H9 (cell line): ENCODE measurements around the gene GLB1L. TPM values are rescaled to one million over a fixed set of nuclear protein-coding genes. Genes with fewer than 3 reads are reported as not detected.
A peak's percentile ranks its signal among the peaks of the same experiment; 100 is the strongest.

Source experiments
- DNase-seq: peaks from one replicate; pipeline ENCODE4 v3.0.0-alpha.2; 2017
- H2AFZ ChIP-seq: one replicate; pipeline ENCODE4 v1.6.1; 2013; ENCODE audit warnings: mild to moderate bottlenecking, low read length, control low read depth, moderate library complexity
- H2AK5ac ChIP-seq: 2 replicates; pipeline ENCODE4 v1.6.1; 2013; ENCODE audit warnings: low read length, control low read depth, mixed read lengths; ENCODE audit not compliant: insufficient read length
- H2BK120ac ChIP-seq: one replicate; pipeline ENCODE4 v1.6.1; 2013; ENCODE audit warnings: low read depth, mild to moderate bottlenecking, low read length, control low read depth, inconsistent platforms; ENCODE audit not compliant: poor library complexity, severe bottlenecking
- H2BK12ac ChIP-seq: 2 replicates; pipeline ENCODE4 v1.6.1; 2013; ENCODE audit warnings: low read length, control low read depth, mixed read lengths, low read depth; ENCODE audit not compliant: insufficient read length
- H2BK15ac ChIP-seq: 2 replicates; pipeline ENCODE4 v1.6.1; 2013; ENCODE audit warnings: low read depth, low read length, control low read depth
- H2BK20ac ChIP-seq: one replicate; pipeline ENCODE4 v1.6.1; 2013; ENCODE audit warnings: low read depth, mild to moderate bottlenecking, low read length, control low read depth, inconsistent platforms; ENCODE audit not compliant: poor library complexity, severe bottlenecking
- H2BK5ac ChIP-seq: 2 replicates; pipeline ENCODE4 v1.6.1; 2013; ENCODE audit warnings: low read length, control low read depth, mixed read lengths; ENCODE audit not compliant: insufficient read length
- H3K14ac ChIP-seq: 2 replicates; pipeline ENCODE4 v1.6.1; 2013; ENCODE audit warnings: low read length, control low read depth; ENCODE audit not compliant: insufficient read depth
- H3K18ac ChIP-seq: 2 replicates; pipeline ENCODE4 v1.6.1; 2013; ENCODE audit warnings: low read depth, mild to moderate bottlenecking, mixed read lengths, low read length, control low read depth; ENCODE audit not compliant: insufficient read length
- H3K23ac ChIP-seq: 2 replicates; pipeline ENCODE4 v1.6.1; 2013; ENCODE audit warnings: low read length, control low read depth, mixed read lengths, low read depth; ENCODE audit not compliant: insufficient read length
- H3K23me2 ChIP-seq: 2 replicates; pipeline ENCODE4 v1.6.1; 2013; ENCODE audit warnings: low read depth, mild to moderate bottlenecking, mixed read lengths, low read length, control low read depth; ENCODE audit not compliant: insufficient read length, poor library complexity, severe bottlenecking
- H3K27ac ChIP-seq: 2 replicates; pipeline ENCODE4 v1.5.1; 2013; ENCODE audit warnings: low read length, control low read depth, mixed read lengths, low read depth; ENCODE audit not compliant: insufficient read length
- H3K27me3 ChIP-seq: 2 replicates; pipeline ENCODE4 v1.6.1; 2013; ENCODE audit warnings: low read length, control low read depth, inconsistent platforms; ENCODE audit not compliant: insufficient read depth
- H3K4ac ChIP-seq: 2 replicates; pipeline ENCODE4 v1.6.1; 2013; ENCODE audit warnings: low read depth, mild to moderate bottlenecking, control low read depth, inconsistent platforms, low read length, moderate library complexity
- H3K4me1 ChIP-seq: 2 replicates; pipeline ENCODE4 v1.6.1; 2013; ENCODE audit warnings: low read length, control low read depth, inconsistent platforms; ENCODE audit not compliant: insufficient read depth
- H3K4me2 ChIP-seq: 2 replicates; pipeline ENCODE4 v1.6.1; 2013; ENCODE audit warnings: low read length, control low read depth, mixed read lengths; ENCODE audit not compliant: insufficient read length, insufficient read depth
- H3K56ac ChIP-seq: 2 replicates; pipeline ENCODE4 v1.6.1; 2013; ENCODE audit warnings: low read depth, mild to moderate bottlenecking, mixed read lengths, low read length, control low read depth; ENCODE audit not compliant: insufficient read length
- H3K79me1 ChIP-seq: 2 replicates; pipeline ENCODE4 v1.6.1; 2013; ENCODE audit warnings: low read depth, mild to moderate bottlenecking, moderate library complexity, low read length, control low read depth, inconsistent platforms; ENCODE audit not compliant: insufficient read depth, poor library complexity, severe bottlenecking
- H3K79me2 ChIP-seq: 2 replicates; pipeline ENCODE4 v1.6.1; 2013; ENCODE audit warnings: low read length, control low read depth, inconsistent platforms; ENCODE audit not compliant: insufficient read depth
- H3K9ac ChIP-seq: 2 replicates; pipeline ENCODE4 v1.6.1; 2013; ENCODE audit warnings: low read length, control low read depth, mixed read lengths; ENCODE audit not compliant: insufficient read length; ENCODE audit errors: extremely low read depth
- H3K9me3 ChIP-seq: one replicate; pipeline ENCODE4 v1.6.1; 2013; ENCODE audit warnings: low read depth, low read length, inconsistent platforms; ENCODE audit not compliant: control insufficient read depth
- H3T11ph ChIP-seq: one replicate; pipeline ENCODE4 v1.6.1; 2013; ENCODE audit warnings: mild to moderate bottlenecking, low read length, control low read depth, inconsistent platforms
- H4K20me1 ChIP-seq: one replicate; pipeline ENCODE4 v1.6.1; 2013; ENCODE audit not compliant: control insufficient read depth, insufficient read length, insufficient read depth
- H4K5ac ChIP-seq: 2 replicates; pipeline ENCODE4 v1.6.1; 2013; ENCODE audit warnings: low read depth, mild to moderate bottlenecking, mixed read lengths, low read length, control low read depth; ENCODE audit not compliant: insufficient read length
- H4K8ac ChIP-seq: replicated peaks from 2 replicates; pipeline ENCODE4 v1.6.1; 2013; ENCODE audit warnings: low read length, control low read depth, mixed read lengths, low read depth; ENCODE audit not compliant: insufficient read length
- H4K91ac ChIP-seq: 2 replicates; pipeline ENCODE4 v1.6.1; 2013; ENCODE audit warnings: low read depth, mild to moderate bottlenecking, moderate library complexity, mixed read lengths, low read length, control low read depth; ENCODE audit not compliant: insufficient read length
- H3K27ac Mint-ChIP-seq, 3 experiments: 2 replicates in 2 of 3; 3 replicates in 1 of 3; pipeline ENCODE4 v1.8.0; 2020 to 2021; ENCODE audit warnings: mixed read lengths in 3 of 3, mild to moderate bottlenecking in 1 of 3, moderate library complexity in 1 of 3
- H3K27me3 Mint-ChIP-seq: 2 replicates; pipeline ENCODE4 v1.8.0; 2021; ENCODE audit warnings: low read depth, mild to moderate bottlenecking, moderate library complexity, mixed read lengths
- H3K36me3 Mint-ChIP-seq, 3 experiments: 2 replicates in 2 of 3; 3 replicates in 1 of 3; pipeline ENCODE4 v1.8.0; 2020 to 2021; ENCODE audit warnings: low read depth in 3 of 3, mixed read lengths in 3 of 3; ENCODE audit not compliant: insufficient read depth in 1 of 3
- H3K4me1 Mint-ChIP-seq, 2 experiments: 2 replicates each; pipeline ENCODE4 v1.8.0; 2020; ENCODE audit warnings: mixed read lengths in 2 of 2
- H3K4me3 Mint-ChIP-seq, 2 experiments: 2 replicates in 1 of 2; 3 replicates in 1 of 2; pipeline ENCODE4 v1.8.0; 2020 to 2021; ENCODE audit warnings: mild to moderate bottlenecking in 2 of 2, mixed read lengths in 2 of 2, moderate library complexity in 1 of 2
- H3K9me3 Mint-ChIP-seq, 2 experiments: 2 replicates in 1 of 2; 3 replicates in 1 of 2; pipeline ENCODE4 v1.8.0; 2020; ENCODE audit warnings: mild to moderate bottlenecking in 2 of 2, mixed read lengths in 2 of 2, moderate library complexity in 1 of 2
- whole genome bisulfite sequencing: extraction: QIAGEN DNeasy Blood & Tissue Kit; methylation state at CpG from one replicate; pipeline ENCODE4 v1.1.7; 2013; ENCODE audit warnings: missing lambda C conversion rate, low lambda C conversion rate, mixed read lengths; ENCODE audit not compliant: insufficient read length; ENCODE audit errors: extremely low coverage; 5-methylcytosine and 5-hydroxymethylcytosine counted together
- total RNA-seq: library from RNA; stranded (reverse); gene quantifications from 2 replicates; pipeline ENCODE4 v1.2.1, GENCODE V29; 2021
- TF ChIP-seq, protein P1 (sequence below): fragments of 200-600 bp; sonication (generic); conservative IDR thresholded peaks from 3 replicates; pipeline ENCODE4 v1.8.0; 2021; ENCODE audit warnings: antibody characterized with exemption, mild to moderate bottlenecking

Gene GLB1L
- total RNA-seq, 1 experiment from 2014 or later: 6.5 TPM

DNA sequence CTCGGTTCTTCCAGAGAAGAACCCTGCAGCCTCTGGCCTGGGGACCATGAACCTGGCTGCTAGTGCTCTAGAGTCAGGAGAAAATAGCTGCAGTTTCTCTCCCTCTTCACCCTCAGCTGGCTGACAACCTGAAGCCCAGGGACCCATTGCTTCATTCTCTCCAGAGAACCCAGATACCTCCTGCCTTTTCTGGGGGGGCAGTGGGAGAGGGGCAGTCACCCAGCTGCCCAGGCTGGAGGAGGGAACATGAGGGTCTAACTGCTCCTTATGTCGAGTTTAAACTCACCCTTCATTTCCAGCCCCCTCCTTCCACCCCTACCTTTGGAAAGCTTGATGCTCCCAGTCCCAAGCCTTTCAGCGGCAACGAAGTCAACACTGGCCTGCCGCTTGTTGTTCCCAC lies 46.3 kb downstream of the GLB1L start:
- H3K27ac Mint-ChIP-seq: no peak overlapping the region
- Histone ChIP-seq H3K9me3 (no peaks in the 10 kb centered on the region), H2BK120ac (no peak overlapping the region), H3K27ac (no peak overlapping the region), H3K23ac (no peak overlapping the region), H2BK12ac (no peak overlapping the region), H3K4ac (no peak overlapping the region), H2BK20ac (no peak overlapping the region), H4K8ac (no peak overlapping the region), H3K4me1 (no peaks in the 10 kb centered on the region), H4K5ac (no peak overlapping the region), H3K18ac (no peak overlapping the region), H2AFZ (no peak overlapping the region), H3K79me1 (no peaks in the 10 kb centered on the region), H3K56ac (no peak overlapping the region), H4K20me1 (no peaks in the 10 kb centered on the region), H3K9ac (no peak overlapping the region), H2AK5ac (no peak overlapping the region), H2BK5ac (no peak overlapping the region), H3K14ac (no peak overlapping the region), H3K23me2 (no peaks in the 10 kb centered on the region), H3K27me3 (no peaks in the 10 kb centered on the region), H4K91ac (no peak overlapping the region), H2BK15ac (no peak overlapping the region), H3K79me2 (no peaks in the 10 kb centered on the region), H3K4me2 (no peak overlapping the region), H3T11ph (no peak overlapping the region)
- DNase-seq: peak; percentile 12
- H3K4me3 Mint-ChIP-seq: 0 out of 5 replicates have a peak overlapping the region, but pooled peaks of 1 of the 2 experiments have one; percentile 18
- H3K9me3 Mint-ChIP-seq: peaks cover 4 to 6% of the 10 kb centered on the region in 2 experiments; a peak in 3 of 5 replicates
- peaks cover 11 to 20% of the 10 kb centered on the region in 2 experiments for H3K4me1 Mint-ChIP-seq
- H3K36me3 Mint-ChIP-seq: peaks cover 2 to 4% (median 3%) of the 10 kb centered on the region in 3 experiments; a peak in 4 of 7 replicates
- TF ChIP-seq, protein P1, sequence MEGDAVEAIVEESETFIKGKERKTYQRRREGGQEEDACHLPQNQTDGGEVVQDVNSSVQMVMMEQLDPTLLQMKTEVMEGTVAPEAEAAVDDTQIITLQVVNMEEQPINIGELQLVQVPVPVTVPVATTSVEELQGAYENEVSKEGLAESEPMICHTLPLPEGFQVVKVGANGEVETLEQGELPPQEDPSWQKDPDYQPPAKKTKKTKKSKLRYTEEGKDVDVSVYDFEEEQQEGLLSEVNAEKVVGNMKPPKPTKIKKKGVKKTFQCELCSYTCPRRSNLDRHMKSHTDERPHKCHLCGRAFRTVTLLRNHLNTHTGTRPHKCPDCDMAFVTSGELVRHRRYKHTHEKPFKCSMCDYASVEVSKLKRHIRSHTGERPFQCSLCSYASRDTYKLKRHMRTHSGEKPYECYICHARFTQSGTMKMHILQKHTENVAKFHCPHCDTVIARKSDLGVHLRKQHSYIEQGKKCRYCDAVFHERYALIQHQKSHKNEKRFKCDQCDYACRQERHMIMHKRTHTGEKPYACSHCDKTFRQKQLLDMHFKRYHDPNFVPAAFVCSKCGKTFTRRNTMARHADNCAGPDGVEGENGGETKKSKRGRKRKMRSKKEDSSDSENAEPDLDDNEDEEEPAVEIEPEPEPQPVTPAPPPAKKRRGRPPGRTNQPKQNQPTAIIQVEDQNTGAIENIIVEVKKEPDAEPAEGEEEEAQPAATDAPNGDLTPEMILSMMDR: no peak
- WGBS: no CpG with 5 or more reads among the region's 5 CpGs
- peaks cover 15% of the 10 kb centered on the region for H3K27me3 Mint-ChIP-seq
